NCI-H146 (cell line): Measurements from ENCODE around the gene SLC38A7.
"Not testable (repeated sequence)": the region's sequence is repeated elsewhere in the genome, so short reads cannot be mapped to it uniquely, and the experiment has no call there.

Source experiments
- DNase-seq: peaks from one replicate; lab custom pipeline; 2025; lab: John Stamatoyannopoulos, UW

Gene SLC38A7

GRCh38 chr16:58684354-58685083 is at the start of gene SLC38A7:
TSS of gene SLC38A7 (minus strand) at chr16:58684770. CDS start at chr16:58680126, 4,644 bp downstream.
- peak; percentile 69 for DNase-seq

- DNase-seq: peak; percentile 80
These were observed 49.3 kb upstream of the SLC38A7 start, which contains the start of gene GOT2 for GRCh38 chr16:58733671-58734458. TSS of gene GOT2 (minus strand) at chr16:58734316. CDS start at chr16:58734228, 88 bp downstream.

- no peak for DNase-seq
These were observed 48.7 kb upstream of the SLC38A7 start for GRCh38 chr16:58733248-58733670.

GRCh38 chr16:58732545-58733247 is 48.1 kb upstream of the SLC38A7 start:
- DNase-seq: no peak

GRCh38 chr16:58730724-58731370 is 46.3 kb upstream of the SLC38A7 start:
- no peak for DNase-seq

GRCh38 chr16:58727796-58728568 is 43.4 kb upstream of the SLC38A7 start:
- DNase-seq: no peak

- no peak for DNase-seq
These were observed 42.6 kb upstream of the SLC38A7 start for GRCh38 chr16:58727028-58727781.

GRCh38 chr16:58723109-58723508 is 38.5 kb upstream of the SLC38A7 start:
- no peak for DNase-seq

- no peak for DNase-seq
These were observed 33.4 kb upstream of the SLC38A7 start for GRCh38 chr16:58717994-58718393.

GRCh38 chr16:58716468-58716867 is 31.9 kb upstream of the SLC38A7 start:
- DNase-seq: no peak

GRCh38 chr16:58713742-58714141 is 29.2 kb upstream of the SLC38A7 start:
- DNase-seq: no peak

GRCh38 chr16:58709333-58709732 is 24.8 kb upstream of the SLC38A7 start:
- no peak for DNase-seq

GRCh38 chr16:58699151-58699550 is 14.6 kb upstream of the SLC38A7 start:
- DNase-seq: no peak

GRCh38 chr16:58695368-58695767 is 10.8 kb upstream of the SLC38A7 start:
- DNase-seq: no peak

- DNase-seq: no peak
These were observed 7.9 kb upstream of the SLC38A7 start for GRCh38 chr16:58692450-58692849.

- DNase-seq: not testable (repeated sequence)
These were observed 2.6 kb upstream of the SLC38A7 start for GRCh38 chr16:58686985-58687706.

GRCh38 chr16:58685084-58685449 is 497 bp upstream of the SLC38A7 start:
- DNase-seq: no peak

- no peak for DNase-seq
These were observed 593 bp downstream of the SLC38A7 start for GRCh38 chr16:58684001-58684353.

GRCh38 chr16:58679763-58680162 is 4.8 kb downstream of the SLC38A7 start:
- no peak for DNase-seq

- DNase-seq: no peak
These were observed 5.9 kb downstream of the SLC38A7 start for GRCh38 chr16:58678716-58679115.
